Skeletal muscle satellite cell (primary cell): ENCODE results near the gene C3AR1.
A peak's percentile ranks its signal among the peaks of the same experiment; 100 is the strongest.

ENCODE experiments used
- H3K27me3 ChIP-seq: 2 replicates; pipeline ENCODE4 v1.7.0; 2013; ENCODE audit warnings: low read length; ENCODE audit not compliant: control insufficient read depth, insufficient read depth
- H3K36me3 ChIP-seq: 2 replicates; pipeline ENCODE4 v1.7.0; 2013; ENCODE audit warnings: mild to moderate bottlenecking, control low read depth, low read length; ENCODE audit not compliant: insufficient read depth
- H3K4me1 ChIP-seq: 2 replicates; pipeline ENCODE4 v1.7.0; 2013; ENCODE audit warnings: low read length; ENCODE audit not compliant: control insufficient read depth, insufficient read depth
- H3K4me2 ChIP-seq: 2 replicates; pipeline ENCODE4 v1.7.0; 2013; ENCODE audit warnings: mild to moderate bottlenecking, low read length
- H3K4me3 ChIP-seq: 2 replicates; pipeline ENCODE4 v1.7.0; 2013; ENCODE audit warnings: low read length
- H3K9ac ChIP-seq: 2 replicates; pipeline ENCODE4 v1.7.0; 2013; ENCODE audit warnings: mild to moderate bottlenecking, low read depth, low read length, moderate library complexity
- H3K9me3 ChIP-seq: replicated peaks from 2 replicates; pipeline ENCODE4 v1.7.0; 2013; ENCODE audit warnings: mild to moderate bottlenecking, control low read depth, low read length

C3AR1 gene

GRCh38 chr12:8057306-8057705 is 8.9 kb downstream of the C3AR1 start:
- no peak overlapping the region for H3K9ac ChIP-seq
- H3K9me3 ChIP-seq = no peaks in the 10 kb centered on the region
- H3K27me3 ChIP-seq = no peaks in the 10 kb centered on the region
- peaks cover 25% of the 10 kb centered on the region for H3K36me3 ChIP-seq
- H3K4me3 ChIP-seq = no peak overlapping the region
- no peak overlapping the region for H3K4me2 ChIP-seq
- H3K4me1 ChIP-seq = peaks cover 5% of the 10 kb centered on the region

- H3K4me1 ChIP-seq = peaks cover 5% of the 10 kb centered on the region
- no peaks in the 10 kb centered on the region for H3K27me3 ChIP-seq
- peaks cover 38% of the 10 kb centered on the region for H3K36me3 ChIP-seq
- no peaks in the 10 kb centered on the region for H3K9me3 ChIP-seq
- no peak overlapping the region for H3K9ac ChIP-seq
- no peak overlapping the region for H3K4me3 ChIP-seq
- no peak overlapping the region for H3K4me2 ChIP-seq
Measured at GRCh38 chr12:8054816-8055215, 11.3 kb downstream of the C3AR1 start.

- H3K4me3 ChIP-seq = no peak overlapping the region
- H3K9ac ChIP-seq = no peak overlapping the region
- peaks cover 4% of the 10 kb centered on the region for H3K4me1 ChIP-seq
- no peak overlapping the region for H3K4me2 ChIP-seq
- H3K36me3 ChIP-seq = peaks cover 57% of the 10 kb centered on the region
- no peaks in the 10 kb centered on the region for H3K9me3 ChIP-seq
- no peaks in the 10 kb centered on the region for H3K27me3 ChIP-seq
Measured at GRCh38 chr12:8052679-8053078, 13.5 kb downstream of the C3AR1 start.

- H3K9ac ChIP-seq = no peak overlapping the region
- H3K4me1 ChIP-seq = no peaks in the 10 kb centered on the region
- peaks cover 67% of the 10 kb centered on the region for H3K36me3 ChIP-seq
Measured at GRCh38 chr12:8050600-8051250, 15.4 kb downstream of the C3AR1 start.

GRCh38 chr12:8048906-8049305 is 17.3 kb downstream of the C3AR1 start:
- no peak overlapping the region for H3K9ac ChIP-seq
- H3K36me3 ChIP-seq = peaks cover 66% of the 10 kb centered on the region
- H3K4me3 ChIP-seq = no peak overlapping the region
- H3K9me3 ChIP-seq = no peaks in the 10 kb centered on the region
- H3K4me1 ChIP-seq = no peaks in the 10 kb centered on the region
- H3K27me3 ChIP-seq = no peaks in the 10 kb centered on the region
- no peak overlapping the region for H3K4me2 ChIP-seq

More at GRCh38 chr12:8050600-8051250, 15.4 kb downstream of the C3AR1 start:
- Histone ChIP-seq H3K27me3 (no peaks in the 10 kb centered on the region), H3K4me2 (no peak overlapping the region), H3K4me3 (no peak overlapping the region), H3K9me3 (no peaks in the 10 kb centered on the region)

GRCh38 chr12:8047842-8048241 is 18.3 kb downstream of the C3AR1 start:
- H3K27me3 ChIP-seq = no peaks in the 10 kb centered on the region
- H3K9ac ChIP-seq = no peak overlapping the region
- H3K9me3 ChIP-seq = no peaks in the 10 kb centered on the region
- H3K4me2 ChIP-seq = no peak overlapping the region
- no peaks in the 10 kb centered on the region for H3K4me1 ChIP-seq
- H3K36me3 ChIP-seq = peaks cover 64% of the 10 kb centered on the region
- no peak overlapping the region for H3K4me3 ChIP-seq

GRCh38 chr12:8045952-8046944 is 19.9 kb downstream of the C3AR1 start:
- Histone ChIP-seq H3K36me3 (peaks cover 62% of the 10 kb centered on the region), H3K9me3 (no peaks in the 10 kb centered on the region), H3K4me1 (no peaks in the 10 kb centered on the region), H3K27me3 (no peaks in the 10 kb centered on the region), H3K4me2 (no peak overlapping the region), H3K4me3 (no peak overlapping the region), H3K9ac (no peak overlapping the region)

GRCh38 chr12:8040791-8041190 is 25.4 kb downstream of the C3AR1 start:
- peaks cover 15% of the 10 kb centered on the region for H3K4me1 ChIP-seq
- H3K36me3 ChIP-seq = peaks cover 33% of the 10 kb centered on the region
- no peak overlapping the region for H3K4me2 ChIP-seq
- no peaks in the 10 kb centered on the region for H3K27me3 ChIP-seq
- no peak overlapping the region for H3K4me3 ChIP-seq
- no peaks in the 10 kb centered on the region for H3K9me3 ChIP-seq
- no peak overlapping the region for H3K9ac ChIP-seq

- Histone ChIP-seq H3K4me2 (peak overlapping the region; percentile 77), H3K9ac (peak overlapping the region; percentile 1), H3K36me3 (peaks cover 22% of the 10 kb centered on the region), H3K27me3 (no peaks in the 10 kb centered on the region), H3K9me3 (no peaks in the 10 kb centered on the region), H3K4me1 (peaks cover 35% of the 10 kb centered on the region), H3K4me3 (peak overlapping the region; percentile 44)
Measured at GRCh38 chr12:8038659-8039114, 27.5 kb downstream of the C3AR1 start.

GRCh38 chr12:8037947-8038346 is 28.2 kb downstream of the C3AR1 start:
- Histone ChIP-seq H3K36me3 (peaks cover 17% of the 10 kb centered on the region), H3K4me1 (peaks cover 38% of the 10 kb centered on the region), H3K9ac (peak overlapping the region; percentile 1), H3K9me3 (no peaks in the 10 kb centered on the region), H3K27me3 (no peaks in the 10 kb centered on the region), H3K4me3 (peak overlapping the region; percentile 44), H3K4me2 (peak overlapping the region; percentile 77)

GRCh38 chr12:8037046-8037663 is 29.0 kb downstream of the C3AR1 start:
- peaks cover 11% of the 10 kb centered on the region for H3K36me3 ChIP-seq
- no peaks in the 10 kb centered on the region for H3K9me3 ChIP-seq
- H3K9ac ChIP-seq = no peak overlapping the region
- H3K4me2 ChIP-seq = no peak overlapping the region
- H3K4me1 ChIP-seq = peaks cover 38% of the 10 kb centered on the region
- H3K27me3 ChIP-seq = no peaks in the 10 kb centered on the region
- H3K4me3 ChIP-seq = no peak overlapping the region
